Keratinocyte (primary cell): ENCODE measurements around the gene GNS. TPM values are rescaled to one million over a fixed set of nuclear protein-coding genes. Genes with fewer than 3 reads are reported as not detected.

ENCODE experiments used
- DNase-seq: peaks from one replicate; pipeline ENCODE4 v3.0.0-alpha.2; 2011; ENCODE audit warnings: low read depth, missing footprints, low spot score
- FAIRE-seq: peaks from 2 replicates; lab custom pipeline; 2011; peaks lifted over from hg19 to GRCh38; lab: Jason Lieb, UNC
- H2AFZ ChIP-seq: 2 replicates; pipeline ENCODE4 v1.6.0; 2012; ENCODE audit warnings: low read length, control low read depth, inconsistent platforms; ENCODE audit not compliant: control insufficient read depth
- H3K27ac ChIP-seq: 2 replicates; pipeline ENCODE4 v1.5.1; 2011; ENCODE audit warnings: low read length; ENCODE audit not compliant: control insufficient read depth, insufficient read depth
- H3K27me3 ChIP-seq: 3 replicates; pipeline ENCODE4 v1.6.0; 2011; ENCODE audit warnings: low read length; ENCODE audit not compliant: control insufficient read depth, insufficient read depth; ENCODE audit errors: extremely low read depth
- H3K36me3 ChIP-seq, 2 experiments: 2 replicates in 1 of 2; 3 replicates in 1 of 2; pipeline ENCODE4 v1.5.1; 2011; ENCODE audit warnings: low read length in 2 of 2, mild to moderate bottlenecking in 1 of 2; ENCODE audit not compliant: control insufficient read depth in 2 of 2, insufficient read depth in 2 of 2; ENCODE audit errors: extremely low read depth in 1 of 2
- H3K4me1 ChIP-seq: 3 replicates; pipeline ENCODE4 v1.5.1; 2011; ENCODE audit warnings: low read length; ENCODE audit not compliant: control insufficient read depth, insufficient read depth; ENCODE audit errors: extremely low read depth
- H3K4me2 ChIP-seq: 3 replicates; pipeline ENCODE4 v1.6.0; 2011; ENCODE audit warnings: low read depth, low read length; ENCODE audit not compliant: control insufficient read depth, insufficient read depth; ENCODE audit errors: extremely low read depth
- H3K4me3 ChIP-seq, 3 experiments: fragments of 200-600 bp in 1 of 3; sonication (generic) in 1 of 3; 2 replicates in 2 of 3; 3 replicates in 1 of 3; pipeline ENCODE4 v1.5.1; 2011 to 2016; ENCODE audit warnings: low read length in 3 of 3, mild to moderate bottlenecking in 3 of 3, control low read depth in 2 of 3, inconsistent platforms in 1 of 3, low read depth in 1 of 3, mixed read lengths in 1 of 3, mixed run types in 1 of 3, moderate library complexity in 1 of 3; ENCODE audit not compliant: control insufficient read depth in 2 of 3, insufficient read depth in 2 of 3; ENCODE audit errors: extremely low read depth in 1 of 3
- H3K79me2 ChIP-seq: 2 replicates; pipeline ENCODE4 v1.6.0; 2012; ENCODE audit warnings: low read length; ENCODE audit not compliant: control insufficient read depth, insufficient read depth
- H3K9ac ChIP-seq: 3 replicates; pipeline ENCODE4 v1.6.0; 2011; ENCODE audit warnings: low read length; ENCODE audit not compliant: control insufficient read depth, insufficient read depth; ENCODE audit errors: extremely low read depth
- H3K9me1 ChIP-seq: 3 replicates; pipeline ENCODE4 v1.6.0; 2011; ENCODE audit warnings: low read length; ENCODE audit not compliant: control insufficient read depth, insufficient read depth; ENCODE audit errors: extremely low read depth
- H3K9me3 ChIP-seq: 2 replicates; pipeline ENCODE4 v1.5.1; 2012; ENCODE audit warnings: low read depth, low read length; ENCODE audit not compliant: control insufficient read depth
- H4K20me1 ChIP-seq: 3 replicates; pipeline ENCODE4 v1.6.0; 2011; ENCODE audit warnings: low read length; ENCODE audit not compliant: control insufficient read depth, insufficient read depth; ENCODE audit errors: extremely low read depth
- CTCF ChIP-seq, 3 experiments: IDR thresholded peaks in 1 of 3; conservative IDR thresholded peaks in 1 of 3; optimal IDR thresholded peaks in 1 of 3; 2 replicates in 2 of 3; 3 replicates in 1 of 3; pipeline versions ENCODE3 to v1.5.1; 2011; ENCODE audit warnings: low read length in 3 of 3, mild to moderate bottlenecking in 3 of 3, moderate library complexity in 2 of 3, control low read depth in 1 of 3, inconsistent platforms in 1 of 3; ENCODE audit not compliant: insufficient read depth in 2 of 3; ENCODE audit errors: extremely low read depth in 1 of 3
- EZH2 ChIP-seq: IDR thresholded peaks from one replicate; pipeline ENCODE4 v1.6.1; 2012; ENCODE audit warnings: inconsistent platforms, mild to moderate bottlenecking, low read length, moderate library complexity
- dilution Hi-C: fragments of 300-500 bp; cut with MboI; formaldehyde crosslinking; loops from one replicate; pipeline ENCODE4 v1.7.0; 2020; ENCODE audit warnings: low sequenced_read_pairs; ENCODE audit not compliant: extremely low pct_ligation_motif_present
- polyA plus RNA-seq, 5 experiments: library from polyadenylated mRNA; depleted of rRNA in 3 of 5; stranded (reverse) in 3 of 5; stranded (forward) in 1 of 5; unstranded in 1 of 5; fragments of >200 nt; gene quantifications; 1 replicate in 1 of 5; 2 replicates in 3 of 5; 3 replicates in 1 of 5; pipeline versions ENCODE4 v1.2.1 to v1.2.3, GENCODE V29; 2011 to 2012; ENCODE audit warnings: missing spikeins in 2 of 5, low read depth in 1 of 5, low replicate concordance in 1 of 5

Gene GNS
- polyA plus RNA-seq, 1 donor (not counting 4 experiments of a cell fraction or from before 2014, with no cell fraction given), result 57.8 TPM

GRCh38 chr12:64673490-64674169, 85.6 kb downstream of the GNS start:
- Histone ChIP-seq H3K4me1 (peaks cover 31% of the 10 kb centered on the region), H2AFZ (no peak overlapping the region), H3K9ac (no peak overlapping the region), H3K4me3 (no peak overlapping the region), H3K79me2 (peaks cover 9% of the 10 kb centered on the region), H4K20me1 (no peaks in the 10 kb centered on the region), H3K9me1 (no peaks in the 10 kb centered on the region), H3K9me3 (no peaks in the 10 kb centered on the region), H3K27me3 (no peaks in the 10 kb centered on the region), H3K4me2 (no peak overlapping the region), H3K27ac (no peak overlapping the region), H3K36me3 (no peaks in the 10 kb centered on the region)
- no peak for TF ChIP-seq EZH2
- TF ChIP-seq CTCF (optimal IDR thresholded peaks at IDR 0.05 in 1 of 3, IDR thresholded peaks at IDR 0.05 in 1 of 3, conservative IDR thresholded peaks at IDR 0.05 in 1 of 3; ENCODE audit: extremely low read depth in 1 of 3, insufficient read depth in 2 of 3, low read length in 3 of 3), result no peak
- dilution Hi-C loops, result no loop called here
- no peak for DNase-seq
- FAIRE-seq, result no peak

DNA sequence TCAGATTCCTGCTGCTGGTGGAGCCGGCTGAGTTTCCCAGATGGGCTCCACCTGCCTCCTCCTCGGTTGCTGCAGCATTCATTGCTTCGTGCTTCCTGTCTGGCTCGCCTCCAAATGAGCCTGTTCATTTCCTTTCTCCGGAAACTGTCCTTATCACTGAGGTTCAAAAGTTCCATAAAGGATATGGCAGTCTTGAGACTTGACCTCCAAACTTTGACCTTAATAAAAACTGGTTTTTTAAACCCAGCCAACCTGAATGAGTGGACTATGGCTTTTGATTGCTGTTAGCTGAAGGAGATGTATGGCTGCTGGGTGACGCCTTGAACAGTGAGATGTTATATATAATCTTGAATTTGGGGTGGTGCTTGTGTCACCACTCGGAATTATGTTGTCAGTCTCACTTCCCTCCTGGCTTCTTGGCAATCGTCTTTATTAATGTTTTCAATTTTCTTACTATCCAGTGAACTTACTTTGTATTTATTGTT, 86.2 kb downstream of the GNS start:
- H2AFZ ChIP-seq, result no peak overlapping the region
- no peaks in the 10 kb centered on the region for H4K20me1 ChIP-seq
- H3K9ac ChIP-seq, result no peak overlapping the region
- no peaks in the 10 kb centered on the region for H3K27me3 ChIP-seq
- DNase-seq (no peak), FAIRE-seq (no peak)
- H3K27ac ChIP-seq, result peak overlapping the region; percentile 19
- peaks cover 31% of the 10 kb centered on the region for H3K4me1 ChIP-seq
- H3K9me3 ChIP-seq, result no peaks in the 10 kb centered on the region
- no peaks in the 10 kb centered on the region for H3K36me3 ChIP-seq
- peak overlapping the region; percentile 20 for H3K4me2 ChIP-seq
- H3K4me3 ChIP-seq, result no peak overlapping the region
- TF ChIP-seq EZH2, result no peak
- H3K9me1 ChIP-seq, result no peaks in the 10 kb centered on the region
- H3K79me2 ChIP-seq, result peaks cover 6% of the 10 kb centered on the region
- dilution Hi-C loops, result no loop called here
